ENCODE measurements around the gene ACAA1. TPM values are rescaled to one million over a fixed set of nuclear protein-coding genes. Genes with fewer than 3 reads are reported as not detected.

The ACAA1 gene
- total and polyA plus RNA-seq, 2 of the 13 experiments (the other 11 are each of a cell fraction or from before 2014, with no cell fraction given), result 60.8 to 188 TPM

GRCh38 chr3:38136777-38137614, at the start of gene ACAA1 (continued):
- TF ChIP-seq HOMEZ (CRISPR knock-in tag; IDR thresholded peaks at IDR 0.05; ENCODE audit: low read depth) (peak; percentile 32; the same call in 1 of the 2 replicates), ZBTB38 (CRISPR knock-in tag; IDR thresholded peaks at IDR 0.05) (peak; percentile 50), ZNF543 (CRISPR knock-in tag; IDR thresholded peaks at IDR 0.05) (peak; percentile 68; the same call in 1 of the 2 replicates), HMGXB4 (CRISPR knock-in tag; IDR thresholded peaks at IDR 0.05; ENCODE audit: borderline replicate concordance in 1 of 2, low read depth in 1 of 2) (peak; percentile 55 to 64; a peak in 3 of 4 replicates), NONO (IDR thresholded peaks at IDR 0.05) (no peak), NONO (CRISPR knock-in tag; conservative IDR thresholded peaks at IDR 0.05) (peak; percentile 43; the same call in 1 of the 2 replicates), YEATS2 (CRISPR knock-in tag; IDR thresholded peaks at IDR 0.05; ENCODE audit: borderline replicate concordance) (peak; percentile 23; the same call in 1 of the 2 replicates), PHF20 (CRISPR knock-in tag; IDR thresholded peaks at IDR 0.05) (no peak; the same call in 1 of the 2 replicates), SPEN (CRISPR knock-in tag; IDR thresholded peaks at IDR 0.05; ENCODE audit: low read depth) (peak; percentile 71), POGZ (CRISPR knock-in tag; IDR thresholded peaks at IDR 0.05) (peak; percentile 51; the same call in 1 of the 2 replicates), ZSCAN29 (CRISPR knock-in tag; conservative IDR thresholded peaks at IDR 0.05) (0 out of 2 replicates have a peak, but pooled peaks have one; percentile 24), ELF3 (CRISPR knock-in tag; IDR thresholded peaks at IDR 0.05) (peak; percentile 48)
- TF ChIP-seq, protein P1, sequence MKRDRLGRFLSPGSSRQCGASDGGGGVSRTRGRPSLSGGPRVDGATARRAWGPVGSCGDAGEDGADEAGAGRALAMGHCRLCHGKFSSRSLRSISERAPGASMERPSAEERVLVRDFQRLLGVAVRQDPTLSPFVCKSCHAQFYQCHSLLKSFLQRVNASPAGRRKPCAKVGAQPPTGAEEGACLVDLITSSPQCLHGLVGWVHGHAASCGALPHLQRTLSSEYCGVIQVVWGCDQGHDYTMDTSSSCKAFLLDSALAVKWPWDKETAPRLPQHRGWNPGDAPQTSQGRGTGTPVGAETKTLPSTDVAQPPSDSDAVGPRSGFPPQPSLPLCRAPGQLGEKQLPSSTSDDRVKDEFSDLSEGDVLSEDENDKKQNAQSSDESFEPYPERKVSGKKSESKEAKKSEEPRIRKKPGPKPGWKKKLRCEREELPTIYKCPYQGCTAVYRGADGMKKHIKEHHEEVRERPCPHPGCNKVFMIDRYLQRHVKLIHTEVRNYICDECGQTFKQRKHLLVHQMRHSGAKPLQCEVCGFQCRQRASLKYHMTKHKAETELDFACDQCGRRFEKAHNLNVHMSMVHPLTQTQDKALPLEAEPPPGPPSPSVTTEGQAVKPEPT (CRISPR knock-in tag; IDR thresholded peaks at IDR 0.05; ENCODE audit: low read depth), result peak; percentile 28; the same call in 1 of the 2 replicates
- TF ChIP-seq, protein P2, sequence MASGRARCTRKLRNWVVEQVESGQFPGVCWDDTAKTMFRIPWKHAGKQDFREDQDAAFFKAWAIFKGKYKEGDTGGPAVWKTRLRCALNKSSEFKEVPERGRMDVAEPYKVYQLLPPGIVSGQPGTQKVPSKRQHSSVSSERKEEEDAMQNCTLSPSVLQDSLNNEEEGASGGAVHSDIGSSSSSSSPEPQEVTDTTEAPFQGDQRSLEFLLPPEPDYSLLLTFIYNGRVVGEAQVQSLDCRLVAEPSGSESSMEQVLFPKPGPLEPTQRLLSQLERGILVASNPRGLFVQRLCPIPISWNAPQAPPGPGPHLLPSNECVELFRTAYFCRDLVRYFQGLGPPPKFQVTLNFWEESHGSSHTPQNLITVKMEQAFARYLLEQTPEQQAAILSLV (CRISPR knock-in tag; IDR thresholded peaks at IDR 0.05; ENCODE audit: borderline replicate concordance), result peak; percentile 40; the same call in 1 of the 2 replicates
- TF ChIP-seq, protein P3, sequence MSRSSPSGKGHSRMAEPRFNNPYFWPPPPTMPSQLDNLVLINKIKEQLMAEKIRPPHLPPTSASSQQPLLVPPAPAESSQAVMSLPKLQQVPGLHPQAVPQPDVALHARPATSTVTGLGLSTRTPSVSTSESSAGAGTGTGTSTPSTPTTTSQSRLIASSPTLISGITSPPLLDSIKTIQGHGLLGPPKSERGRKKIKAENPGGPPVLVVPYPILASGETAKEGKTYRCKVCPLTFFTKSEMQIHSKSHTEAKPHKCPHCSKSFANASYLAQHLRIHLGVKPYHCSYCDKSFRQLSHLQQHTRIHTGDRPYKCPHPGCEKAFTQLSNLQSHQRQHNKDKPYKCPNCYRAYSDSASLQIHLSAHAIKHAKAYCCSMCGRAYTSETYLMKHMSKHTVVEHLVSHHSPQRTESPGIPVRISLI (CRISPR knock-in tag; IDR thresholded peaks at IDR 0.05; ENCODE audit: borderline replicate concordance), result no peak
- TF ChIP-seq, protein P4, sequence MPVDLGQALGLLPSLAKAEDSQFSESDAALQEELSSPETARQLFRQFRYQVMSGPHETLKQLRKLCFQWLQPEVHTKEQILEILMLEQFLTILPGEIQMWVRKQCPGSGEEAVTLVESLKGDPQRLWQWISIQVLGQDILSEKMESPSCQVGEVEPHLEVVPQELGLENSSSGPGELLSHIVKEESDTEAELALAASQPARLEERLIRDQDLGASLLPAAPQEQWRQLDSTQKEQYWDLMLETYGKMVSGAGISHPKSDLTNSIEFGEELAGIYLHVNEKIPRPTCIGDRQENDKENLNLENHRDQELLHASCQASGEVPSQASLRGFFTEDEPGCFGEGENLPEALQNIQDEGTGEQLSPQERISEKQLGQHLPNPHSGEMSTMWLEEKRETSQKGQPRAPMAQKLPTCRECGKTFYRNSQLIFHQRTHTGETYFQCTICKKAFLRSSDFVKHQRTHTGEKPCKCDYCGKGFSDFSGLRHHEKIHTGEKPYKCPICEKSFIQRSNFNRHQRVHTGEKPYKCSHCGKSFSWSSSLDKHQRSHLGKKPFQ (CRISPR knock-in tag; IDR thresholded peaks at IDR 0.05; ENCODE audit: insufficient replicate concordance), result peak; percentile 54
